Activated CD8-positive, alpha-beta memory T cell treated with anti-CD3 and anti-CD28 coated beads, Interleukin-2, amount 50 U/mL, for 24 hours (primary cell): ENCODE measurements around the gene RFX3.
"Not testable (repeated sequence)": the region's sequence is repeated elsewhere in the genome, so short reads cannot be mapped to it uniquely, and the experiment has no call there.

Experiments used
- DNase-seq: peaks from one replicate; pipeline ENCODE4 v3.0.0-alpha.2; 2020; ENCODE audit errors: extremely low read depth

The RFX3 gene

GRCh38 chr9:3348169-3348568 is 177.6 kb downstream of the RFX3 start:
- no peak for DNase-seq

DNA sequence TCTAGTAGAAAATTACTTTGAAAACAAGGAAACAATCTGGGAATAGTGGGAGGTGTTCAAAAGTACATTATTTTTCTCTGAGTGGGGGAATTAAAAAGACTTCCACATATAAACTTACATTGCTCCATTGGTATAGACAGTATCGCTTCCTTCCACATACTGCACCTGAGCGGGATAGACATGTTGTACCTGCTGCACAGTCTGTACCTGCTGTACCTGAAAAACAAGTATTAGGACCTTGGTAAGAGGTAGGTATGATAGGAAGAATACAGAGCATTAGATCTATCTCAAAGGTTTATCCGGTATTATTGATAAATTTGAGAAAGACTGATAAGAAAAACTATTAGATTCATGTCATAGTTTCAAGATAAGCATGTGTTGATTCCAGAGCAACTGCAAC is 179.3 kb downstream of the RFX3 start:
- DNase-seq = no peak

GRCh38 chr9:3343671-3344070 is 182.1 kb downstream of the RFX3 start:
- no peak for DNase-seq

- no peak for DNase-seq
These were observed 183.5 kb downstream of the RFX3 start for GRCh38 chr9:3342159-3342777.

DNA sequence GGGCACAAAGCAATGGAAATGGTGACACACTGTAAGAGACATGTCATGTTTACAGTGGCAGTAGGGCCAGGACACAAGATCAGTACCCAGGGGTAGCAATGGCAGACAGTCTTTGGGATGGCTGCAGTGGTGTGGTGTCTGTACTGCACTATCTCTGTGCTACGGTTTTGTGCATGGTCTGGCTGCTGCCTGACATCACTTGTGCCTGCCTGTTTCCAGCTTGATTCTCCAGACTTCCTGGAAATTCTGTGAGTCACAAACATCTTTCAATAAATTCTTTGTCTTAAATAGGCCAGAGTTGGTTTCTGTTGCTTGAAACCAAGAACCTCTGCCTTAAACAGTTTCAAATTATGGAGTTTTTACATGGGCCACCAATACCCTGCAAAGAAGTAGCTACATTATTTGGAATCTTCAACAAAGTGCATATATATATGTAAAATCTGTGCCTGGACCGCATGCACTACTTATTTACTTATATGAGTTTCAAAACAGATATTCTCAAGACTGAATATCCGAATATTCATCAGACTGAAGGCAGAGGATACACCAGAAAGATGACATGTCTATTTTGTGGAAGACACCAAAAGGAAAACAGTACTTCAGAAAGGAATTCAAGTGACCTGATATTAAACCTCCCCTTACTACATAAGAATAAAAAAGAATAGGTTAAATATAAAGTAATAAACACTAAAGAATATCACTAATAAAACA is 188.1 kb downstream of the RFX3 start:
- DNase-seq = no peak

GRCh38 chr9:3336951-3337350 is 188.8 kb downstream of the RFX3 start:
- no peak for DNase-seq

- no peak for DNase-seq
These were observed 193.0 kb downstream of the RFX3 start for GRCh38 chr9:3332802-3333201.

GRCh38 chr9:3331801-3332200 is 194.0 kb downstream of the RFX3 start:
- DNase-seq = no peak

DNA sequence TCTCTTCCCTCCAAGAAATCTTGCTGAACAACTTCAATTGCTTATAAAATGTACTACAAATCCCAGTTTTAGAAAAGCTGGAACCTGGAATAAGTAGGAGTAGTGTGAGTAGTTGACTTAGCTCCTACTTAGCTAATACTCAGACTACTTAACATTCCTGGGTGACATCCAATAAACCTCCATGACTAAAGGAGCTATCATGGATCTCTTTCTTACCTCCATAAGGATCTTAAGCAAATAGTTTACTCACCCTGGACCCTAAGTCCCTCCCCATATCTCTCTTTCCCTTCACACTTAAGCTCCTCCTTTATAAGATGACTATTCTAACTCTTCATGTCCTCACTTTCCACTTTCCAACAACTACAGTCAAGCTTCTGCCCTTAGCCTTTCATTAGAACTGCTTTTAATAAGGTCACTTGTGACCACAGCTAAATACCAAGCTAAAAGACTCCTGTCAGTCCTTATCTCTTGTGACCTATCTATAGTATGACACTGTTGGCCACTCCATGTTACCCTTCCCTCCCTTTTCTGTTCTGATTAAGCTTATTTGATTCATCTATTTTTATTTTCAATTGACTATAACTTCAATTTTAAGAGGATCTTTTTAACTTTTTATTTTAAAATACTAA is 194.9 kb downstream of the RFX3 start:
- no peak for DNase-seq

DNA sequence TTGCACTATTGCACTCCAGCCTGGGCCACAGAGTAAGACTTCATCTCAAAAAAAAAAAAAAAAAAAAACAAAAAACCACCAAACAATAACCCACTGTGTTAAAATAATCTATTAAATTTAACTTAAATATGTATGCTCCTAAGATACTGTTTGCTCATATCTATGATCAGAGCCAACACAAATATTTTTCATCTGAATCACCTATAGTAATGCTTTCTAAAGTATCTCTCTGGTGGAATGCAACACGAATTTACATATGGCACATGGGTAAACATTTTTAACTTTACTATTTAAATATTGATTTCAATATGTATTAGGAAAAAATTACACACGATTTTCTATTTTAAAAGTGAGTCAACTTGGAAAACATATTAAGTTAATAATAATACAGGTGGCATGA is 196.4 kb downstream of the RFX3 start:
- no peak for DNase-seq

- no peak for DNase-seq
These were observed 202.1 kb downstream of the RFX3 start for GRCh38 chr9:3323714-3324113.

GRCh38 chr9:3321186-3321585 is 204.6 kb downstream of the RFX3 start:
- no peak for DNase-seq

DNA sequence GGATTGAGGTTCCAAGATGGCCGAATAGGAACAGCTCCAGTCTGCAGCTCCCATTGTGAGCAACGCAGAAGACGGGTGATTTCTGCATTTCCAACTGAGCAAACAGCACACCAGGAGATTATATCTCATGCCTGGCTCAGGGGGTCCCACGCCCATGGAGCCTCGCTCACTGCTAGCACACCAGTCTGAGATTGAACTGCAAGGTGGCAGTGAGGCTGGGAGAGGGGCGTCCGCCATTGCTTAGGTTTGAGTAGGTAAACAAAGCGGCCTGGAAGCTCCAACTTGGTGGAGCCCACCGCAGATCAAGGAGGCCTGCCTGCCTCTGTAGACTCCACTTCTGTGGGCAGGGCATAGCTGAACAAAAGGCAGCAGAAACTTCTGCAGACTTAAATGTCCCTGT is 213.2 kb downstream of the RFX3 start:
- not testable (repeated sequence) for DNase-seq

DNA sequence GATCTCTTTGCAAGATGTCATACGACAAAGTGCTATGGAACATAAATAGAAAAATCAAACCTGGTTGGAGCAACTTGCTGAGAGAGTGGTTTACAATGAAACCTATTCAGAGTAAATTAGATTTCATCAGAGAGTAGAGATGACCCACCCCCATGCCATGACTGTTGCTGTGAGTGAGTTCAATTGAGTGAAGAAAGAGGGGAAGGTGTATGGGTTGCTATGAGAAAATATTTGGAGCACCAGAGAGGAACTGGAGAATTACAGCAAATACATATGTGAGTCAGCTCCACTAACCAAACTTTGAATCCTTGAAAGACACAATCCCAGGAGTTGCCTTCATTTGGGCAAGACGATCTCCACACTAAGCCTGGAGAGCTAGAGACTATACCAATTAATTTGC is 217.2 kb downstream of the RFX3 start:
- DNase-seq = no peak

DNA sequence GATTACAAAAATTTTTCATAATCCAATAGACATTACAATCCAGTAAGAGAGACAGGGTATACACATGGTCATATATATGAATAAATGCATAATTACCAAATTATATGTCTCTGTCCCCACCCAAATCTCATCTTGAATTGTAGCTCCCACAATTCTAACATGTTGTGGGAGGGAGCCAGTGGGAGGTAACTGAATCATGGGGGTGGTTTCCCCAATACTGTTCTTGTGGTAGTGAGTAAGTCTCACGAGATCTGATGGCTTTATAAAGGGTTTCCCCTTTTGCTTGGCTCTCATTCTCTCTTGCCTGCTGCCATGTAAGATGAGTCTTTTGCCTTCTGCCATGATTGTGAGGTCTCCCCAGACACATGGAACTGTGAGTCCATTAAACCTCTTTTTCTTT is 221.4 kb downstream of the RFX3 start:
- DNase-seq = not testable (repeated sequence)

DNA sequence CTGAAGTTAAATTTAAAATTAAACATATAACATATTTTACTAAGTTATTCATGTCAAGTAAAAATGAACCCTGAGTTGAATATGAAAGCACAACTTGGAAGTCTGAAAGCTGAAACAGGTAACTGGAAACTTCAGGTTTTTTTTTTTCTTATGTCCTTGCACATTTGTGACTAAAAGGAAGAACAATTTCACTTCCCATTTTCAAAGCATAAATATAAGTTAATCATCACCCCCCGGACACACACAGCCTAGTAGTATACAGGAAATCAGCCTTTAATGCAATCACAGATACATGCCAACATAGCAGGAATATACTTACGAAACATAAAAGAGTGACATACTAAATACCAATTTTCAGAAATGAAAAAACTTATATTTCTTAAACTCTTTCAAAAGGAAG is 225.9 kb downstream of the RFX3 start:
- DNase-seq = no peak

DNA sequence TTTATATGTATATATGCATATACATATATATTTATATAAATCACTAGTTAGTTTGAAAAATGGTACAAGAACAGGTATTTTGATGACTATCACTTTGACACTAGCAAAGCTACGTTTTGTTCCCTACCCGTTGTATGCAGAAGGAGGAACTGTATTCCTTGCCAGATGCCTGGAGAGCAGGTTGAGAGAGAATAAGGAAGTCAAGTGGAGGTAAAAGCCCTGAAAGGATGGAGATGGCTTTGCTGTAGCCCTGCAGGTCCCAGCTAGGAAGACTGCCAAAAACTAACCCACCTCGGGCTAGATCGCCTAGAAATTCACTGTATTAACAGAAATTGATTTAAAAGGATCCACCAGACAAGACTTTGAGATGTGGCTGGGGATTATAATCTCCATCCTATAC is 229.3 kb downstream of the RFX3 start:
- DNase-seq = no peak

DNA sequence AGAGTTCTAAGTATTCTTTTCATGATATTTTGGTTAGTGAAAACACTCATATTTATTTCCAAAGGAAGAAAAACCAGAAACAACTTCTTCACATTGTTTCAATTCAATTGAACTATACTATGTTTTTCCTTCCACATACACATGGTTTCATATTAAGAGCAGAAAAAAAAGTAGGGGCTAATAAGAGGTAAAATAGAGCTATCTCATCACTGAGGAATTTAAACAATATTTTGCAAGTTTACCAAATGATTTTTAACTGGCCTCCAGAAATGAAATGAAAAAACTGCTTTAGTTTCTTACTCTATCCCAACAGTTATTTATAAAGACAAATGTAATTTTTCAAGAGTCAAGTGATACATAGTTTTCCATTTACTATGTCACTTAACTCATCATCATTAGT is 233.5 kb downstream of the RFX3 start:
- DNase-seq = no peak

GRCh38 chr9:3290231-3290840 is 235.5 kb downstream of the RFX3 start:
- DNase-seq = no peak

DNA sequence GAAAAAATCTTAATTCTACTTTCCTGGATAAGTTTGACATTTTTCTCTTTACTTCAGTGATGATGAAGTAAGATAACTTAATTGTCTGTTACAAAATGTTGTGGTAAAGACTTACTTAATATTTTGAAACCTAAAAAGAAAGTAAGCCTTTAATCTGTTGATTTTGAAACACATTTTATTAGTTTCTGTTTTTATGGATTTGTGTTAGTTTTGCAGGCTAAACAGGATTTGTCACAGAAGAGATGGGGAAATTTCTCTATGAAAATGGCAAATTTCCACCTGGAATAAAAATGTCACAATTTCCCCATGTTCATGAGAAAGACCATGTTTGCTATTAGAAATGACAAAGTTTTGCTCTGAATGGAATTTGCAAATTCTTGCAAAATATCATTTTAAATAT is 237.1 kb downstream of the RFX3 start:
- DNase-seq = no peak

DNA sequence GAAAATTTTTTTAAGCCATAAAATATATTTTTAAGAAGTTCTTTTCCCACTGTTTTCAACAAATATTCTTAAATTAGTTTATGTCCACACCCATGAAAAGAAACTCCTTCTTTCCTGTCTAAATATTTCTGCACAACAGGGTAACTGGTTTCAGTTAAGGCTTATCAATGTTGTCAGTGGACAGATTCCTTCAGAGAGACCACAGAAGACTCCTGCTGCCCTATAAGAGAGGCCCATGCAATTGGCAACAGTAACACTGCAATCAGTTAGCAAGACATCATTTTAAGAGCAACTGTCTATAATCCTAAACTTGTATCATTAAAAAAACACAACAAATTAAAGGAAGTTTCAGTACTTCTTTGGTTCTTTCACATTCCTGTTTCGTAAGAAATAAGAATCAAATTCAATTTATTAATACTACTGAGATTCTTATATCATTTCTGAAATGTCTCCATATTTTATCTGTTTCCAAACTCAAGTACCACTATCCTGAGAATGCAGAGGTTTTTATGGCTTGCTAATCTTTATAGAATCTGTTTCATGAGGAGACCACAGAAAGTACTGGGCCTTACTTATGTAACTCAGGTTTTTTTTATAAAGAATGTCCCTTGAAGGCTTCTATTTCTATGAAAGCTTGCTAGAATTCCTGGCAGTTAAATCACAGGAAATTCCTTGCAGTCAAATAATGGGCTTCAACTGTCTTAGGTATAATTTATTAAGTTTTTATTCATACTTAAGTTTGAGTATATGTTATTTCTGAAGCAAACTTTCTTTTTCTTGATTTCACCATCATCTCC is 240.2 kb downstream of the RFX3 start:
- DNase-seq = no peak

DNA sequence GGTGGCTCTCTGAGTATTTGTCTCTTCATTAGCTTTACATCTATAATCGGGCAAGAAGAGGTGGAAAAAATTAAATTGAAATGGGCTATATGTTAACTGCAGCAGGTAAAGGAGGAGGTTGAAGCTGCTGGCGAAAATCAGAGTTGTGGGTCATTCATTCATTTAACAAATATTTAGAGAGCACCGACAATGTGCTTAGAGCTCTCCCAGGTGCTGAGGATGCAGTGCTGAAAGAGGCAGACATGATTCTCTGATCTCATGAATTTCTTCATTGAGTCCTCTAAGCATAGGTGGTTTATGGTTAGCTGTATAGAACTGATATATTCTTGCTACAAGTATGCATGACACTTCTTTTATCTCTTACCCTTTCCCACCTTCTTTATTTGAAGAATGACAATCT is 243.4 kb downstream of the RFX3 start:
- DNase-seq = no peak
